ENCODE data around the gene JAM2. TPM values are rescaled to one million over a fixed set of nuclear protein-coding genes. Genes with fewer than 3 reads are reported as not detected.
"Not testable (repeated sequence)": the region's sequence is repeated elsewhere in the genome, so short reads cannot be mapped to it uniquely, and the experiment has no call there.

The JAM2 gene
- polyA plus RNA-seq, 1 donor from 2014 or later: 1.1 TPM

- Histone ChIP-seq H3K9me2 (ENCODE audit: insufficient read depth, low read length) (no peaks in the 10 kb centered on the region), H3F3A (ENCODE audit: insufficient read depth, low read length, poor library complexity, severe bottlenecking) (no peaks in the 10 kb centered on the region), H3K79me2 (replicated peaks; ENCODE audit: insufficient read depth, low read length) (no peaks in the 10 kb centered on the region), H3K9me3 (ENCODE audit: low read length) (no peaks in the 10 kb centered on the region), H2AFZ (ENCODE audit: low read depth, low read length) (no peak overlapping the region), H3K4me3 (ENCODE audit: low read length) (no peak overlapping the region), H3K4me2 (ENCODE audit: low read length) (no peak overlapping the region), H3K36me3 (ENCODE audit: insufficient read depth, low read length) (no peaks in the 10 kb centered on the region), H3K27ac (ENCODE audit: low read length) (no peak overlapping the region), H3K27me3 (ENCODE audit: insufficient read depth, low read depth, low read length) (no peaks in the 10 kb centered on the region), H3K9ac (ENCODE audit: low read length) (no peak overlapping the region), H4K20me1 (ENCODE audit: insufficient read depth) (no peaks in the 10 kb centered on the region)
- TF ChIP-seq POLR2AphosphoS5 (IDR thresholded peaks at IDR 0.05) (no peak), EZH2 (IDR thresholded peaks at IDR 0.05; ENCODE audit: borderline replicate concordance, insufficient read depth, low read length, poor library complexity, severe bottlenecking) (no peak), CTCF (IDR thresholded peaks at IDR 0.05; ENCODE audit: poor library complexity, severe bottlenecking) (no peak), EP300 (conservative IDR thresholded peaks at IDR 0.05; ENCODE audit: poor library complexity, severe bottlenecking) (no peak), REST (IDR thresholded peaks at IDR 0.05; ENCODE audit: borderline replicate concordance) (no peak), SMC3 (conservative IDR thresholded peaks at IDR 0.05; ENCODE audit: poor library complexity) (no peak), MXI1 (conservative IDR thresholded peaks at IDR 0.05; ENCODE audit: poor library complexity, severe bottlenecking) (no peak), TAF1 (IDR thresholded peaks at IDR 0.05; ENCODE audit: low read depth) (no peak), RAD21 (conservative IDR thresholded peaks at IDR 0.05) (no peak)
Measured at GRCh38 chr21:25709684-25710265, 70.7 kb downstream of the JAM2 start.

GRCh38 chr21:25710550-25710949, 71.5 kb downstream of the JAM2 start:
- H3K9me2 ChIP-seq (ENCODE audit: insufficient read depth, low read length): no peaks in the 10 kb centered on the region
- H3K79me2 ChIP-seq (replicated peaks; ENCODE audit: insufficient read depth, low read length): no peaks in the 10 kb centered on the region
- H3K4me2 ChIP-seq (ENCODE audit: low read length): no peak overlapping the region
- H2AFZ ChIP-seq (ENCODE audit: low read depth, low read length): no peak overlapping the region
- H3K36me3 ChIP-seq (ENCODE audit: insufficient read depth, low read length): no peaks in the 10 kb centered on the region
- no peak overlapping the region for H3K9ac ChIP-seq (ENCODE audit: low read length)
- H3K27ac ChIP-seq (ENCODE audit: low read length): no peak overlapping the region
- H3F3A ChIP-seq (ENCODE audit: insufficient read depth, low read length, poor library complexity, severe bottlenecking): no peaks in the 10 kb centered on the region
- no peaks in the 10 kb centered on the region for H4K20me1 ChIP-seq (ENCODE audit: insufficient read depth)
- H3K4me3 ChIP-seq (ENCODE audit: low read length): no peak overlapping the region
- H3K27me3 ChIP-seq (ENCODE audit: insufficient read depth, low read depth, low read length): no peaks in the 10 kb centered on the region
- H3K9me3 ChIP-seq (ENCODE audit: low read length): no peaks in the 10 kb centered on the region
- TF ChIP-seq EZH2 (IDR thresholded peaks at IDR 0.05; ENCODE audit: borderline replicate concordance, insufficient read depth, low read length, poor library complexity, severe bottlenecking) (no peak), POLR2AphosphoS5 (IDR thresholded peaks at IDR 0.05) (no peak), TAF1 (IDR thresholded peaks at IDR 0.05; ENCODE audit: low read depth) (no peak), RAD21 (conservative IDR thresholded peaks at IDR 0.05) (no peak), MXI1 (conservative IDR thresholded peaks at IDR 0.05; ENCODE audit: poor library complexity, severe bottlenecking) (no peak), CTCF (IDR thresholded peaks at IDR 0.05; ENCODE audit: poor library complexity, severe bottlenecking) (no peak), SMC3 (conservative IDR thresholded peaks at IDR 0.05; ENCODE audit: poor library complexity) (no peak), EP300 (conservative IDR thresholded peaks at IDR 0.05; ENCODE audit: poor library complexity, severe bottlenecking) (no peak), REST (IDR thresholded peaks at IDR 0.05; ENCODE audit: borderline replicate concordance) (no peak)

GRCh38 chr21:25714066-25714465, 75.0 kb downstream of the JAM2 start:
- not testable (repeated sequence) for H2AFZ ChIP-seq (ENCODE audit: low read depth, low read length); H3K79me2 ChIP-seq (replicated peaks; ENCODE audit: insufficient read depth, low read length); H3F3A ChIP-seq (ENCODE audit: insufficient read depth, low read length, poor library complexity, severe bottlenecking); H4K20me1 ChIP-seq (ENCODE audit: insufficient read depth); H3K27me3 ChIP-seq (ENCODE audit: insufficient read depth, low read depth, low read length); H3K9ac ChIP-seq (ENCODE audit: low read length); H3K9me3 ChIP-seq (ENCODE audit: low read length); H3K36me3 ChIP-seq (ENCODE audit: insufficient read depth, low read length); H3K4me3 ChIP-seq (ENCODE audit: low read length); H3K4me2 ChIP-seq (ENCODE audit: low read length); H3K9me2 ChIP-seq (ENCODE audit: insufficient read depth, low read length); H3K27ac ChIP-seq (ENCODE audit: low read length)
